Measurements from ENCODE around the gene PSMB4. TPM values are rescaled to one million over a fixed set of nuclear protein-coding genes. Genes with fewer than 3 reads are reported as not detected.
"Not testable (repeated sequence)": the region's sequence is repeated elsewhere in the genome, so short reads cannot be mapped to it uniquely, and the experiment has no call there.

PSMB4 gene
- total RNA-seq, 1 donor from 2014 or later, result 289 TPM

GRCh38 chr1:151386002-151386401 lies 13.4 kb upstream of the PSMB4 start:
- DNase-seq (ENCODE audit: extremely low read depth, low read depth, low spot score), result no peak

- not testable (repeated sequence) for DNase-seq (ENCODE audit: extremely low read depth, low read depth, low spot score)
These were observed 8.9 kb upstream of the PSMB4 start for GRCh38 chr1:151390221-151391078.

- DNase-seq (ENCODE audit: extremely low read depth, low read depth, low spot score), result no peak
These were observed 8.3 kb upstream of the PSMB4 start for GRCh38 chr1:151391079-151391563.

GRCh38 chr1:151393583-151393982 lies 5.8 kb upstream of the PSMB4 start:
- no peak for DNase-seq (ENCODE audit: extremely low read depth, low read depth, low spot score)

GRCh38 chr1:151396265-151396664 lies 3.1 kb upstream of the PSMB4 start:
- not testable (repeated sequence) for DNase-seq (ENCODE audit: extremely low read depth, low read depth, low spot score)

GRCh38 chr1:151401125-151401788 lies 1.9 kb downstream of the PSMB4 start:
- DNase-seq (ENCODE audit: extremely low read depth, low read depth, low spot score), result no peak

DNA sequence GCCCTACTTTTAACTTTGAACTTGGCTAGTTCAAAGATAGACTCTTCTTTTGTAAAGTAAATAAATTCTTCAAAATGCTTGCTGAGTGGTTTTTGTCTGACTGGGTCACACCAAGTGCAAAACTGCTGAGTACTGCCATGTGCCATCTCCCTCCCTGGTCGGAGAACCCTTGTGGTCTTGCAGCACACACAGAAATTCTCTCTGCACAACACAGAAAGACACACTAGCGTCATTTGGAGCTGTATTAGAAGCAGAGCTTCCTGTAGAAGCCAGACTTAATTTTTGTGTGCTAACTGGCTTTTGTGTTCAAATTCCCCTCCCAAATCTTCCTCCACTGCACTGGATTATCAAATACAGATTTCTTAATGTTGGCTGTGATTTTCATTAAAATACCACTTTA lies 2.5 kb downstream of the PSMB4 start:
- no peak for DNase-seq (ENCODE audit: extremely low read depth, low read depth, low spot score)

DNA sequence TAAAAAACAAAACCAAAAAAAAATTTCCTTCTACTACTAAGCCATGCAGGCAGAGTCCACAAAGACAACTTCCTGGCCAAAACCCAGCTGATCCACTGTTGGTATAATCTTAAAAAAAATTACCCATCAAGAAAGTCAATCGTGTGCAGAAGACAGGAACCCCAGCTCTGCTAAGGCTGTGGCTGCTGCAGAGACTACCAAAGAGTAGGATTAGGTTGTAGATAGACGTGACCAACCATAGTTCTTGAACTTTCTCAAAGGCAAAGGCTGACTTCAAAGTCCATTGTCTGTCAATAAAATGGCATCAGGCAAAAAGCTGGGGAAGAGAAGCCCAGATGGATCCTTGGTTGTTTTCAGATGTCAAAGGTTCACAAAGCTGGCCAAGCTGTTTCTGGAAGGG lies 3.4 kb downstream of the PSMB4 start:
- DNase-seq (ENCODE audit: extremely low read depth, low read depth, low spot score), result no peak

DNA sequence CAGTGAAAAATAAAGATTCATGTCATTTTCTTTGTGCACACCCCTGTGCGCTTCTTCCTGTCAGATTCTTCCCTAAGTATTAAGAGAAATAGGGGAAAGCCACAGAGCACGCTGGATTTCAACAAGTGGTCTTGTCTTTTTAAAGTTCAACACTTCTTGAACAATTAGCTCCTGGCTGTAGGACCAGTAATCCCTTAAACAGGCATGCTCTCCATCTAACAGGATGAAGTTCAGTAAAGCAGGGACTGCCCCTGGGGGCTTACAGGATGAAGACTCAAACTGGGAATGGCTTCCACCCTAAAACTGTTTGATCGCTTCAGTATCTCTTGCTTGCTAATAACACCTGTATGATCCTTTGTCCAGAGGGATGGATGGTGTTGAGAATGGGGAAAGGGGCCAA lies 4.2 kb downstream of the PSMB4 start:
- no peak for DNase-seq (ENCODE audit: extremely low read depth, low read depth, low spot score)

GRCh38 chr1:151405187-151405951 lies 6.0 kb downstream of the PSMB4 start:
- DNase-seq (ENCODE audit: extremely low read depth, low read depth, low spot score), result no peak

DNA sequence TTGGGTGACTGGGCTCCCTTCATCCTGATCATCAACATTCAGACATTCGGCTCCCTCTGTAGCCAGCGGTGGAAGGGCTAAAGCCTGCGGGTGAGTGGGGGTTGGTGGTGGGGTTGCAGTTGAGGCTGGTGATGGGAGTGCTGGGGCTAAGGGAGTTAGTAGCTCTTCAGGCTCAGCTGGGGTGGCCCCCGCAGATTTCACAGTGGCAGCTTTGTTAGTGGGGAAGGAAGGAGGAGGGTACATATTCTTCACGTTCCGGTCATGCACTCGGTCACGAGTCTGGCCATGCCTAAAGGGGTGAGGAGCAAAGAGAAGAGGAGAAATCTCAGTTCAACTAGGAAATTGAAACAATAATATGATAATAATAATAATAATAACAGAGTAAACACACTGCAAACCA lies 6.8 kb downstream of the PSMB4 start:
- no peak for DNase-seq (ENCODE audit: extremely low read depth, low read depth, low spot score)

GRCh38 chr1:151407304-151407703 lies 7.9 kb downstream of the PSMB4 start:
- no peak for DNase-seq (ENCODE audit: extremely low read depth, low read depth, low spot score)

DNA sequence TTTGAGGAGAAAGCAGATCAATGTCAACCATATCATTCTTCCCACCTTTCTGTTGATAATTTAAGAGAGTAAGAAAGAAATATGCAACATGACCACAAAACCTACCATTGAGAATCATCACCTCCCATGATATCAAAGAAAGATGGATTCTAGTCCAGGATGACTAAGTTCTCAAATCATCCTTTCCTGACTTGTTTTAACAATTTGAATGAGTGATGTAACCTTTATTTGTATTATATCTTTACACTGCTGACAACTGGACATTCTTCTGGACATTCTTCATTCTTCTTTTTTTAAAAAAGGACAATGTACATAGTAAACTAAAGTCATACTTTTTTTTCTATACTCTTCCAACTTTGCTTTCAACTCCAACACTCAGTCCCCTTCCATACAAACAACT lies 9.5 kb downstream of the PSMB4 start:
- DNase-seq (ENCODE audit: extremely low read depth, low read depth, low spot score), result no peak

- no peak for DNase-seq (ENCODE audit: extremely low read depth, low read depth, low spot score)
These were observed 12.5 kb downstream of the PSMB4 start for GRCh38 chr1:151411884-151412283.

- DNase-seq (ENCODE audit: extremely low read depth, low read depth, low spot score), result no peak
These were observed 16.9 kb downstream of the PSMB4 start for GRCh38 chr1:151416231-151416630.

GRCh38 chr1:151418081-151418480 lies 18.7 kb downstream of the PSMB4 start:
- DNase-seq (ENCODE audit: extremely low read depth, low read depth, low spot score), result no peak

DNA sequence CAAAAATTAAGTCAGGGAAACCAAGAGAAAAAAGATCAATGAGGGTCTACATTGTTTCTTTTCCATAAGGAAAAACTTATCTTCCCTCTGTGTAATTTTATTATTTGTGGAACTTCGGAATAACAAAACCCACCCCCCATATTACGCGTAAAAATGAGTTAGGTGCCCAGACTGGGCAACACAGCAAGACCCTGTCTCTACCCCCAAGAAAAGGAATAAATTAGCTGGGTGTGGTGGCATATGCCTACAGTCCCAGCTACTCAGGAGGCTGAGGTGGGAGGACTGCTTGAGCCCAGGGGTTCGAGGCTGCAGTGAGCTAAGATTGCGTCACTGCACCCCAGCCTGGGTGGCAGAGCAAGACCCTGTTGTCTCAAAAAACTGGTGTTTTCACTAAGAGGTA lies 20.4 kb downstream of the PSMB4 start:
- no peak for DNase-seq (ENCODE audit: extremely low read depth, low read depth, low spot score)

DNA sequence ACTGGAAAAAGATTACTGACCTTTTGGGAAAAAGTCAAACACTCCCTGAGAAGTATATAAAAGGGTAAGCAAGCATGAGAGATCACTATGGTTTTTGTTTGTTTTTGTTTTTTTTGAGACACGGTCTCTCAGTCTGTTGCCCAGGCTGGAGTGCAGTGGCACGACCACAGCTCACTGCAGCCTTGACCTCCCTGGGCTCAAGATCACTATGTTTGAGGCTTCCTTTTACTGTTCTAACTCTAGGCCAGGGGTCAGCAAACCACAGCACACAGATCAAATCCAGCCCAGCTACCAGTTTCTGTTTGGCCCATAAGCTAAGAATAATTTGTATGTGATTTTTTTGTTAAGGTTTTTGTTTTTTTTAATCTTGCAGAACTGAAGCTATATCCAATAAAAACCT lies 25.7 kb downstream of the PSMB4 start:
- DNase-seq (ENCODE audit: extremely low read depth, low read depth, low spot score), result no peak

DNA sequence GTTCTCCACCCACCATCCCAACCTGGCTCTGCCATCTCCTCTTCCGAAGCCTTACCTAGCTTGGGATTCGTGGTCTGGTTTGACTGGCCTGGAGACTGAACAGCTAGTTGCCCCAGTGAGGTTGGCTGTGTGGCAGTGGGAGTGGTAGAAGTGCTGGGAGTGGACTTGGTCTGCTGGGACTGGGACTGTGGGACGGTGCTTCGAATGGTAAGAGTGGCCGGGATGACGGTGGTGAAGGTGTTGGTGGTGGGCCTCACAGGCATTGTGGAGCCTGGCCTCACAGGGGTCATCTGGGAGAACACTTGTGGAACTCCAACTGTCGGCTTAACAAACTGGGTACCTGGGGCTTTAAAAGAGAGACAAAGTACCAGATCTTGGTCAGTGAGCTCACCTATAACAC lies 28.7 kb downstream of the PSMB4 start:
- no peak for DNase-seq (ENCODE audit: extremely low read depth, low read depth, low spot score)

GRCh38 chr1:151433827-151434226 lies 34.5 kb downstream of the PSMB4 start:
- DNase-seq (ENCODE audit: extremely low read depth, low read depth, low spot score), result not testable (repeated sequence)

GRCh38 chr1:151435174-151435573 lies 35.8 kb downstream of the PSMB4 start:
- DNase-seq (ENCODE audit: extremely low read depth, low read depth, low spot score), result no peak
